ENCODE measurements around the gene RPL32.
A peak's percentile ranks its signal among the peaks of the same experiment; 100 is the strongest.
"Not testable (repeated sequence)": the region's sequence is repeated elsewhere in the genome, so short reads cannot be mapped to it uniquely, and the experiment has no call there.

RPL32 gene

GRCh38 chr3:12841149-12841969, at the start of gene RPL32:
Gene RPL32, minus strand, starts transcription at chr3:12841565. Its CDS starts 1,328 bp downstream, at chr3:12840237.
- peak; percentile 72 to 81 (median 81) for DNase-seq (ENCODE audit: low read depth in 3 of 3)

GRCh38 chr3:12890610-12891390, 49.4 kb upstream of the RPL32 start:
- DNase-seq (ENCODE audit: low read depth in 3 of 3): no peak

GRCh38 chr3:12886736-12887135, 45.4 kb upstream of the RPL32 start:
- no peak for DNase-seq (ENCODE audit: low read depth in 3 of 3)

DNA sequence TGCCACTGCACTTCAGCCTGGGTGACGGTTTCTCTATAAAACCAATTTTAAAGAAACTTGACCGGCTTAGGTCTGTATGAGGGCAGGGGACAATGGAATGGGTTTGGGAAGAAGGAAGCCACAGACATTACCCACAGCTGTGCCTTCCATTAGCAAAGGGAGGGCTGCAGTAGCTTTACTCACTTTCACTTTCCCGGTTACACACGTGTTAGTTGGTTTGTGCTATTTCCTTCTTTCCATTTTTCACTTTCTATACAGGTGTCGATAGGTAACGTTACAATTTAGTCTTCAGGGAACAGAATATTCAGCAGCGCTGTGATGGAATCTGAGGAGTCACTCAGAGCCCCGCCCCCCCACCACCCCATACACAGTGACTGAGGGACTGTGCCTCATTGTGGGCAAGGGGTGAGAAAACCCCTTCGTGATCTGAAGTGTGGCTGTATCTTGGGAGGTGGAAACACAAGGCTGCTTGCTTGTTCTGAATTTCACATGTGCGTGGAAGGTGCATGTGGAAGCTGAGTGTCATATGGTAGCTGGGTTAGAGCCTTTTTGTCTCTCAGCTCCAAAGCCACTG, 44.8 kb upstream of the RPL32 start:
- DNase-seq (ENCODE audit: low read depth in 3 of 3): peak in 1 of 3 experiments; percentile 20

GRCh38 chr3:12885583-12885930, 44.2 kb upstream of the RPL32 start:
- no peak for DNase-seq (ENCODE audit: low read depth in 3 of 3)

DNA sequence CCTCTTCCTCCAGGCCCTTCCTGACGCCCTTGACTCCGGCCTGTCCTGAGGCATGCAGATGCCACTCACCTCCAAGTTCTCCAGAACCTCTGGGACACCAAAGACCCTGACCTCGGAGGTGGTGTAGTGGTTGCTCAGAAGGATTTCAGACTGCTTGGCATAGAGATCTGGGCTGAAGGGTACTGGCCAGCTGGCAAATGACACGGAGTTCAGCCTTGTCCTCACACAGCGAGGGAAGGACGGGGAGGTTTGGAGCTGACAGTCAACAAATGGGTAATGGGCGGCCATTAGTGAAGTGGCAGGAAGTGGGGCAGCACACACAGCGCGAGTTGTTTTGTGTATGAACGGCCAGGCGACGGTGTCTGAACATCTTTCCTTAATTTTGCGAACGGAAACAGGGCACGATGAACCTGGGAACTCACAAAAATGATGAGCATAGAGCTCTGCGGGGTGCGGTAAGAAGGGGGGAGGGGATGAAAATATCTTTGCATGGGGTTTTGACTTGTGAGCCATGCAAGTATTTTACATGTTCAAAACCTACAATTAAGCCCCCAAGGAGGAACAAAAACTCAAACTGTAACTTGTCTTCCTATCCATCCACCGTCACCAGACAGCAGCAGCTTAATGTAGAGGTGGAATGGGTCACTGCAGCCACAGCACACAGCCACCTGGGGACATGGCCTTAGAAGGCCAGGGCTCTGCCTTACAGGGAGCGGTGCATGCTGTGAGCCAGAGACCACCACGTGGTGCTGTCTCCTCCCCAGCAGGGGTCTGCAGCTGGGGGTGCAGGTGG, 43.6 kb upstream of the RPL32 start:
- no peak for DNase-seq (ENCODE audit: low read depth in 3 of 3)

GRCh38 chr3:12884186-12884680, 42.9 kb upstream of the RPL32 start:
- no peak for DNase-seq (ENCODE audit: low read depth in 3 of 3)

- no peak for DNase-seq (ENCODE audit: low read depth in 3 of 3)
Measured at GRCh38 chr3:12882336-12883310, 41.3 kb upstream of the RPL32 start.

DNA sequence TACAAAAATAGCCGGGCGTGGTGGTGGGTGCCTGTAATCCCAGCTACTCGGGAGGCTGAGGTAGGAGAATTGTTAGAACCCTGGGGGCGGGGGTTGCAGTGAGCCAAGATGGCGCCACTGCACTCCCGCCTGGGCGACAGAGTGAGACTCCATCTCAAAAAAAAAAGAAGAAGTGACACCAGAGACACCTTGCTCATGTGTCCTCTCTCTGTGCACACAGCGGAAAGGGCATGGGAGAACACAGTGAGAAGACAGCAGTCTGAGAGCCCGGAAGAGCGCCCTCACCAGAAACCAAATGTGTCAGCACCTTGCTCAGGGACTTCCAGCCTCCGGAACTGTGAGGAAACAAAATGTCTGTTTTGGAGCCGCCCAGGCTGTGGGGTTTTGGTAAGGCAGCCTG, 40.5 kb upstream of the RPL32 start:
- DNase-seq (ENCODE audit: low read depth in 3 of 3): not testable (repeated sequence)

DNA sequence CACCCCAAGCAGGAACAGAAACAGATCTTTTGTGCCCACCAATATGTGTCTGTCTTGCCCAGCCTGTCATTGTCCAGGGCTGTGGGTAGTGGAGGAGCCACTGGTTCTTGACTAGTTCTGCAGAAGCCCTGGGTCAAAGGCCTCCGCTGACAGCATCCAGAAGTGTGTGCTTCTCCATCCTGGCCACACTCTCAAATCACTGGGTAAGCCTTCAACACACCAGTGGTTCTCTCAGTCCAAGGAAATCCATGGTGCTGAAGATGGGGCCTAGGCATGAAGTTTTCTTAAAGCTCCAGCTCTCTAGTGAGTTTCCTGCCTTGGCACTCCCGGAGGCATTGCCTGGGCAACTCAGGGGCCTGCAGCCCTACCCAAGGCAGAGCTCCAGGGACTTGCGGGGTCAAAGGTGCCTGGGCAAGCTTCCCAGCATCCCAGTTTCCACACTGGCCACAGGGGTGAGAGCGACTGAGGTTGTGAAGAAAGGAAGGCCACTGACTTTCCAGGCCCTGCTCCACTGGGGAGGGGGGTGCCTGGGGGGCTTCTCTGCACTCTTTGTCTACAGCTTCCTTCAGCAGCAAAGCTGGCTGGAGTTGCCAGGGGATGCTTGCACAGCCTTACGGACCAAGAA, 37.9 kb upstream of the RPL32 start:
- DNase-seq (ENCODE audit: low read depth in 3 of 3): no peak

DNA sequence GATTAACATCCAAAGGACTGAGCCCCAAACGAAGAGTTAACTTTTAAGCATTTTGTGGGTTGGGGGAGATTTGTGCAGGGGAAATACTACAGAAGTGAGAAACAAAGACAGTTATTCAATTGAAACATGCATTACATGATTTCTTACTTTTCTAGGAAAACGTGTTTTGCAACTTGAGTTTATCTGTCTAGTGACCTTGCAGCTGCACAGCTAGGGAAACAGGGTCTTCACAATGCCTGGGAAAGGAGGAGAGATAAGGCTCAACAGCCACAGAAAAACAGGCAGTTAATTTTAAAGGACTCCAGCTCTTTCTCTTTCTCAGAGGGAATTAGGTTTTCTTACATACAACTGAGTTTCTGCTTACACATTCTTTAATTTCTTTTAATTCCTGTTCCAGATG, 37.4 kb upstream of the RPL32 start:
- DNase-seq (ENCODE audit: low read depth in 3 of 3): not testable (repeated sequence)

DNA sequence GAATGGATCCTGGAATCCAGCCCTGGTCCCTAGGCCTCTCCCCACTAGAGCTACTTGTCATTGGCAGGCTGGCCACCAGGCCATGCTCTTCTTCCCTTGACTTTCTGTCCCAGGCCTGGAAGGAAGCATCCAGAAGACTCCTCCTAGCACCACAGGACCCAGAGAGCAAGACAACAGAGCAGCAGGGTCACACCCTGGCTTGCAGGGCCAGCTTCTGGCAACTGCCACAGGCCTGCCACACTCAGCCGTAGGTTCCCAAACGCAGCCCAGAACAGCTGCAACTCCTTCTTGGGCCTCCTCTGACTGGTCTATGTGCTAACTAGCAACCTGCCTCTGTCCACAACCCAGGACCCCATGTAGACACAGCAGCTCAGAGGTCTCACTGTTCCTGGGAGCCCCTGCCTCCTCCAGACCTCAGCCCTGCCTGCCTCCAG, 36.8 kb upstream of the RPL32 start:
- no peak for DNase-seq (ENCODE audit: low read depth in 3 of 3)

DNA sequence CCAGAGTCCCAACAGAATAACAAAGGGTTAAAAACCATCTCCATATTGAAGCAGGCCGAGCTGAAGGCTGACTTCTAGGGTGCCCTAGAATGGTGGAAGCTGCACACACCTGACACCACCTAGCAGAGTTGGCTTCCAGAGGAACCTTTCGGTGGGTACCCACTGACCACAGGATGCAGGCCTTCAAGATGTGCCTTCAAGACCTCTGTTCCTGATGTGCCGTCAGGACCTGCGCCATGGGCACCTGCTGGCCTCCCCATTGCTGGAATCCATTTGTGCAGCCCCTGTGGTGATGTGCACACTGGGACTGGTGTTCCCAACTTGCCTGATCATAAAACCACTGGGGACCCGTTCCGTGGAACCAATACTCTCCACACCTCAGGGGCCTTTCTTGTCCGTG, 35.7 kb upstream of the RPL32 start:
- no peak for DNase-seq (ENCODE audit: low read depth in 3 of 3)

DNA sequence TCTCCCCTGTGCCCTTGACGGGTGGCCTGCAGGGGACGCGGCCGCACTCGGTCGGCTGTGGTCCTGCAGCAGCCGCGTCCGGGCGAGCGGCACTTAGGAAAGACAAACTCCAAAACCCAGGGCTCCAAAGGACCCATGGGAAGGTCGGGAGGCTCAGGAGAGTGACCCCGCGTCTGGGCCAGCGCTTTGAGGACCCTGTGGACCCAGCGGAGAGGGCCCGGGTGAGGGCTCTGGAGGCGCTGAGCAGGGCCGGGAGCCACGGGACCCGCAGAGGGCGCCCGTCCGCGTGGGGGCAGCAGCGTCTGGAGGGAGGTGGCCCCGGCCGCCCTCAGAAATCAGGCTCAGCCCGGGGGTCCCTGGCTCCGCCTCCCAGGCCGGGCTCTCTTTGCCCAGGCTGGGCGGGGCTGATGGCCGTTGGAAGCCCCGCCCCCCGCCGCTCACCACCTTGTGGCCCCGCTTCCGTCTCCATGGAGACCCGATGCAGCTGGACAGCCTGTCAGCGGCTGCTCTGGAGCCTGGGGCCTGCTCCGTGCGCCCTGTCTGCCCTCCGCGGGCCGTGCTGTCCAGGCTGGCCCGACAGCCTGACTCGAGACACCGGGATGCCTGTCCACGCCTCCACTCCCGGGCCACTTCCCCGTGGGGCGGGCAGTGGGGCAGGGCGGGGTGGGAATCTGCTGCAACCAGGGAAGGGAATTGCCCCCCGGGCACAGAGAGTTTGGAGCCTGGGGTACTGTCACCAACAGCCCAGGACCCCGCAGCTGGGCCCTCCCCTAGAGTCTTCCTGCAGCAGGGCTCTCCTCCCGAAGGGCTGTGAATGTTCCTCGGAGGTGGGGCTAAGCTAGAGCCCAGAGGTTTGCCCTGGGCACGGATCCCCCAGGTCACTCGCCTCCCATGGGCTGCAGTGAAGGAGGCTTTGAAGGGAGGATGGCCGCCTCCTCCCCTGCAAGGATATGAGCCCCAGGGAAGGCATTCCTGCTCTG, 34.8 kb upstream of the RPL32 start:
- no peak for DNase-seq (ENCODE audit: low read depth in 3 of 3)

DNA sequence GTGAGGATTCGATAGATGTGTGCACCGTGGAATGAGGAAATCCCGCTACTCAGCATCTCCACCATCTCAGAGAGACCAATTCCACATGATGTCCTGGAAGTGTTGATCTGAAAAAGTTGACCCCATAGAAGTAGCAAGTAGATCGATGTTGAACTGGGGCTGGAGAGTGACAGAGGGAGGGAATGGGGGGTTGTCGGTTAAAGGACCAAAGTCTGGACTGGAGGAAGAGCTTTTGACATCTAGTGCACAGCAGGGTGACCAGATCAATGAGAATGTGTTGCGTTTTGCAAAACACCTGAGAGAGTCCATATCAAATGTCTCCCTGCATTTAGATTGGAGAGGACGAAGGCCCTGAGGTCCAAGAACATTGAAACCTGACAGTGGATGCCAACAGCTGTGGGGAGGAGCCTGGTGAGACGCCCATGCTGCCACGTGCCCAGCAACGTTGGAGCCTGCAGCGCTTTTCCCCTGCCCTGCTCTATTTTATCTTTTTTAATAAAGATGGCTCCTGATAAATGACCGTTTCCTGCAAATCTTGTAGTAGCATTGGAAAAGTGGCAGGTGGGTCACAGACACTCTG, 30.1 kb upstream of the RPL32 start:
- no peak for DNase-seq (ENCODE audit: low read depth in 3 of 3)

- DNase-seq (ENCODE audit: low read depth in 3 of 3): no peak
Measured at GRCh38 chr3:12870942-12871341, 29.6 kb upstream of the RPL32 start.

DNA sequence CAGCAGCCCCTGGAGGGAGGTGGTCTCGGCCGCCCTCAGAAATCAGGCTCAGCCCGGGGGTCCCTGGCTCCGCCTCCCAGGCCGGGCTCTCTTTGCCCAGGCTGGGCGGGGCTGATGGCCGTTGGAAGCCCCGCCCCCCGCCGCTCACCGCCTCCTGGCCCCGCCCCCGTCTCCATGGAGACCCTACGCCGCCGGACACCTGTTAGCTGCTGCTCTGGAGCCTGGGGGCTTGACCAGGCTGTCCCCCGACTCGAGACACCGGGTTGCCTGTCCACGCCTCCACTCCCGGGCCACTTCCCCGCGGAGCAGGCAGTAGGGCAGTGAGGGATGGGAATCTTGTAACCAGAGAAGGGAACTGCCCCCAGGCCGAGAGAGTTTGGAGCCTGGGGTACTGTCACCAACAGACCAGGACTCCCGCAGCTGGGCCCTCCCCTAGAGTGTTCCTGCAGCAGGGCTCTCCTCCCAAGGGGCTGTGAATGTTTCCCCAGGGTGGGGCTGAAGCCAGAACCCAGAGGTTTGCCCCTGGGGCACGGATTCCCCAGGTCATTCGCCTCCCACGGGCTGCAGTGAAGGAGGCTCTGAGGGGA, 27.8 kb upstream of the RPL32 start:
- DNase-seq (ENCODE audit: low read depth in 3 of 3): peak in 2 of 3 experiments; percentile 8 to 46

All from stimulated activated CD4-positive, alpha-beta T cell treated with anti-CD3 and anti-CD28 coated beads, TNF-alpha, amount 100 ng/mL, for 24 hours (primary cell).